Left ventricle myocardium inferior (tissue), 1 donor: ENCODE measurements around the gene DIRAS3. TPM values are rescaled to one million over a fixed set of nuclear protein-coding genes. Genes with fewer than 3 reads are reported as not detected.
"Not testable (repeated sequence)": the region's sequence is repeated elsewhere in the genome, so short reads cannot be mapped to it uniquely, and the experiment has no call there.

ENCODE experiments used
- DNase-seq: peaks from one replicate; pipeline ENCODE4 v3.0.0-alpha.2; 2020
- H3K27ac ChIP-seq: fragments of 200-600 bp; replicated peaks from 2 replicates; pipeline ENCODE4 v1.8.0; 2021
- H3K27me3 ChIP-seq: fragments of 200-600 bp; 2 replicates; pipeline ENCODE4 v1.8.0; 2021; ENCODE audit warnings: low read depth
- H3K36me3 ChIP-seq: fragments of 200-600 bp; 2 replicates; pipeline ENCODE4 v1.8.0; 2021
- H3K4me1 ChIP-seq: fragments of 200-600 bp; 2 replicates; pipeline ENCODE4 v1.8.0; 2021
- H3K4me3 ChIP-seq: fragments of 200-600 bp; 2 replicates; pipeline ENCODE4 v1.8.0; 2021; ENCODE audit warnings: mild to moderate bottlenecking, moderate library complexity
- H3K9me3 ChIP-seq: fragments of 200-600 bp; replicated peaks from 2 replicates; pipeline ENCODE4 v1.8.0; 2021
- intact Hi-C: fragments of 100-400 bp; cut with micrococcal nuclease; formaldehyde crosslinking; loops from one replicate; pipeline ENCODE4 v1.11.0; 2022
- total RNA-seq: library from RNA; stranded (reverse); fragmentation: NEBNext Ultra II Directional; extraction: Animal tissue kit (Norgen Biotek cat#: 25700); gene quantifications from one replicate; pipeline ENCODE4 v1.2.1, GENCODE V29; 2021
- TF ChIP-seq, protein P1 (sequence below): fragments of 200-600 bp; IDR thresholded peaks from 2 replicates; pipeline ENCODE4 v1.8.0; 2021; ENCODE audit warnings: antibody characterized with exemption, mild to moderate bottlenecking, borderline replicate concordance
- donor health status: DM: no; HTN: yes; CAD: no; lungs with severe emphysema.

DIRAS3 gene
- total RNA-seq, 1 donor from 2014 or later = 32.6 TPM

- no peaks in the 10 kb centered on the region for H3K27me3 ChIP-seq
- H3K4me3 ChIP-seq = no peak overlapping the region
- TF ChIP-seq, protein P1, sequence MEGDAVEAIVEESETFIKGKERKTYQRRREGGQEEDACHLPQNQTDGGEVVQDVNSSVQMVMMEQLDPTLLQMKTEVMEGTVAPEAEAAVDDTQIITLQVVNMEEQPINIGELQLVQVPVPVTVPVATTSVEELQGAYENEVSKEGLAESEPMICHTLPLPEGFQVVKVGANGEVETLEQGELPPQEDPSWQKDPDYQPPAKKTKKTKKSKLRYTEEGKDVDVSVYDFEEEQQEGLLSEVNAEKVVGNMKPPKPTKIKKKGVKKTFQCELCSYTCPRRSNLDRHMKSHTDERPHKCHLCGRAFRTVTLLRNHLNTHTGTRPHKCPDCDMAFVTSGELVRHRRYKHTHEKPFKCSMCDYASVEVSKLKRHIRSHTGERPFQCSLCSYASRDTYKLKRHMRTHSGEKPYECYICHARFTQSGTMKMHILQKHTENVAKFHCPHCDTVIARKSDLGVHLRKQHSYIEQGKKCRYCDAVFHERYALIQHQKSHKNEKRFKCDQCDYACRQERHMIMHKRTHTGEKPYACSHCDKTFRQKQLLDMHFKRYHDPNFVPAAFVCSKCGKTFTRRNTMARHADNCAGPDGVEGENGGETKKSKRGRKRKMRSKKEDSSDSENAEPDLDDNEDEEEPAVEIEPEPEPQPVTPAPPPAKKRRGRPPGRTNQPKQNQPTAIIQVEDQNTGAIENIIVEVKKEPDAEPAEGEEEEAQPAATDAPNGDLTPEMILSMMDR = no peak
- no peak overlapping the region for H3K27ac ChIP-seq
- H3K36me3 ChIP-seq = no peaks in the 10 kb centered on the region
- peaks cover 12% of the 10 kb centered on the region for H3K4me1 ChIP-seq
- intact Hi-C loops = loop anchor here (5.0 kb wide), 1 partner anchor 155 kb away; no protein-coding TSS in a partner anchor
- peaks cover under 1% of the 10 kb centered on the region for H3K9me3 ChIP-seq
- DNase-seq = no peak
Measured at GRCh38 chr1:68011657-68012375, 38.6 kb downstream of the DIRAS3 start.

GRCh38 chr1:68010543-68010942 lies 39.9 kb downstream of the DIRAS3 start:
- no peaks in the 10 kb centered on the region for H3K36me3 ChIP-seq
- intact Hi-C loops = loop anchor here (5.0 kb wide), 1 partner anchor 153 kb away; no protein-coding TSS in a partner anchor

DNA sequence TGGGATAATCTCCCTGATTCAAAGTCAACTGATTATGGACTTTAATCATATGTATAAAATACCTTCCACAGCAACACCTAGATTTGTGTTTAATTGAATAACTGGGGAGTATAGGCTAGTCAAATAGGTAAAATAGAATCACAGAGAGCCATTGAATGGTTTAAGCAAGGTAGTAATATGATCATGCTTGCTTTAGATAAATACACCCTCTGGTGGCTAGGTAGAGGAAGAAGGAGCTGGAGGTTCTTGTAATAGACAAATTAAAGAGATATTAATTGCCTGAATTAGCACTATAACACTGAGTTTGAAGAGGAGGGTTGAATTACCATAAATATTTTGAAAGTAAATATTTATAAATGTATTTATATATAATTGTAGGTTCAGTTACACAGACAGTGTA lies 40.3 kb downstream of the DIRAS3 start:
- no peak for DNase-seq
- intact Hi-C loops = loop anchor here (5.0 kb wide), 1 partner anchor 153 kb away; no protein-coding TSS in a partner anchor

More at GRCh38 chr1:68010543-68010942, 39.9 kb downstream of the DIRAS3 start:
- DNase-seq = no peak
- Histone ChIP-seq H3K4me3 (no peak overlapping the region), H3K27ac (no peak overlapping the region), H3K27me3 (no peaks in the 10 kb centered on the region), H3K9me3 (peaks cover 6% of the 10 kb centered on the region), H3K4me1 (peaks cover 5% of the 10 kb centered on the region)
- TF ChIP-seq, protein P1 = no peak

DNA sequence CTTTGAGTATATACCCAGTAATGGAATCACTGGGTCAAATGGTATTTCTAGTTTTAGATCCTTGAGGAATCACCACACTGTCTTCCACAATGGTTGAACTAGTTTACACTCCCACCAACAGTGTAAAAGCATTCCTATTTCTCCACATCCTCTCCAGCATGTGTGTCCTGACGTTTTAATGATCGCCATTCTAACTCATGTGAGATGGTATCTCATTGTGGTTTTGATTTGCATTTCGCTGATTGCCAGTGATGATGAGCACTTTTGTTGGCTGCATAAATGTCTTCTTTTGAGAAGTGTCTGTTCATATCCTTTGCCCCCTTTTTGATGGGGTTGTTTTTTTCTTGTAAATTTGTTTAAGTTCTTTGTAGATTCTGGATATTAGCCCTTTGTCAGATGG lies 46.8 kb downstream of the DIRAS3 start:
- H3K36me3 ChIP-seq, H3K27me3 ChIP-seq, H3K4me3 ChIP-seq, intact Hi-C loops, H3K27ac ChIP-seq, DNase-seq, H3K4me1 ChIP-seq: not testable (repeated sequence)
- H3K9me3 ChIP-seq = peaks cover 51% of the 10 kb centered on the region

More for the DNA sequence above, 40.3 kb downstream of the DIRAS3 start:
- Histone ChIP-seq H3K4me3 (no peak overlapping the region), H3K27ac (no peak overlapping the region), H3K4me1 (peaks cover under 1% of the 10 kb centered on the region), H3K36me3 (no peaks in the 10 kb centered on the region), H3K9me3 (peaks cover 9% of the 10 kb centered on the region), H3K27me3 (no peaks in the 10 kb centered on the region)
- TF ChIP-seq, protein P1 = peak; percentile 60

DNA sequence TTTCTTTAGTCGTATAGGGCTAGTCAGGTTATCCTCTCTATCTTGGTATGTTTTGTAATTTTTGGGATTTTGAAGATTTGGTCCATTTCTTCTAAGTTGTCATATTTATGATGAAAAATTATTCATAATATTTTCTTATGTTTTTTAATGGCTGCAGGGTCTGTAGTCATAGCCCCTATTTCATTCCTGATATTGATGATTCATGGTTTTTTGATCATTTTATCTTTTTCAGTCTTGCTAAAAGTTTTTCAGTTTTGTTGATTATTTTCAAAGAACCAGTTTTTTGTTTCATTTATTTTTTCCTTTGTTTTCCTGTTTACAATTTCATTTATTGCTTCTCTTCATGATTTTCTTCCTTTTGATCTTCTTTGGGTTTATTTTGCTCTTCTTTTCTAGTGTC lies 50.2 kb downstream of the DIRAS3 start:
- H3K4me3 ChIP-seq = no peak overlapping the region
- TF ChIP-seq, protein P1 = no peak
- H3K27me3 ChIP-seq = no peaks in the 10 kb centered on the region
- no peak for DNase-seq
- H3K27ac ChIP-seq = no peak overlapping the region
- H3K4me1 ChIP-seq = no peaks in the 10 kb centered on the region
- H3K9me3 ChIP-seq = peaks cover 42% of the 10 kb centered on the region
- H3K36me3 ChIP-seq = no peaks in the 10 kb centered on the region
- intact Hi-C loops = no loop called here

- Histone ChIP-seq H3K27ac (no peak overlapping the region), H3K4me1 (no peaks in the 10 kb centered on the region), H3K36me3 (no peaks in the 10 kb centered on the region), H3K27me3 (no peaks in the 10 kb centered on the region), H3K9me3 (peaks cover 43% of the 10 kb centered on the region), H3K4me3 (no peak overlapping the region)
- intact Hi-C loops = no loop called here
- DNase-seq = no peak
- TF ChIP-seq, protein P1 = no peak
Measured at GRCh38 chr1:67997746-67998145, 52.7 kb downstream of the DIRAS3 start.
